Activated naive CD4-positive, alpha-beta T cell treated with anti-CD3 and anti-CD28 coated beads for 36 hours (primary cell): ENCODE measurements around the gene ALKBH3. TPM values are rescaled to one million over a fixed set of nuclear protein-coding genes. Genes with fewer than 3 reads are reported as not detected.

Source experiments
- CTCF ChIA-PET: fragments of 350-600 bp; sonication (Branson Sonifier 250); formaldehyde crosslinking; loops from one replicate; lab custom pipeline; 2021; ENCODE audit warnings: antibody characterized with exemption; lab: Charles Lee
- DNase-seq: peaks from one replicate; pipeline ENCODE4 v3.0.0-alpha.2; 2020
- H3K27ac Mint-ChIP-seq: one replicate; pipeline ENCODE4 v1.8.0; 2021; ENCODE audit warnings: mild to moderate bottlenecking, mixed read lengths
- H3K27me3 Mint-ChIP-seq: one replicate; pipeline ENCODE4 v1.8.0; 2021; ENCODE audit warnings: low read depth, mixed read lengths
- H3K36me3 Mint-ChIP-seq: one replicate; pipeline ENCODE4 v1.8.0; 2021; ENCODE audit warnings: low read depth, mixed read lengths
- H3K4me1 Mint-ChIP-seq: one replicate; pipeline ENCODE4 v1.8.0; 2021; ENCODE audit warnings: low read depth, mixed read lengths
- H3K4me3 Mint-ChIP-seq: one replicate; pipeline ENCODE4 v1.8.0; 2021; ENCODE audit warnings: mild to moderate bottlenecking, moderate library complexity, mixed read lengths
- H3K9me3 Mint-ChIP-seq: one replicate; pipeline ENCODE4 v1.8.0; 2021; ENCODE audit warnings: mixed read lengths
- intact Hi-C: fragments of 100-400 bp; cut with micrococcal nuclease; formaldehyde crosslinking; loops from one replicate; pipeline ENCODE4 v1.15.1; 2023
- total RNA-seq, 2 experiments: library from RNA; stranded (reverse); gene quantifications; one replicate each; pipeline ENCODE4 v1.2.3, GENCODE V29; 2021

ALKBH3 gene
- total RNA-seq, 2 experiments from 2014 or later: 33.5 to 36.6 TPM

DNA sequence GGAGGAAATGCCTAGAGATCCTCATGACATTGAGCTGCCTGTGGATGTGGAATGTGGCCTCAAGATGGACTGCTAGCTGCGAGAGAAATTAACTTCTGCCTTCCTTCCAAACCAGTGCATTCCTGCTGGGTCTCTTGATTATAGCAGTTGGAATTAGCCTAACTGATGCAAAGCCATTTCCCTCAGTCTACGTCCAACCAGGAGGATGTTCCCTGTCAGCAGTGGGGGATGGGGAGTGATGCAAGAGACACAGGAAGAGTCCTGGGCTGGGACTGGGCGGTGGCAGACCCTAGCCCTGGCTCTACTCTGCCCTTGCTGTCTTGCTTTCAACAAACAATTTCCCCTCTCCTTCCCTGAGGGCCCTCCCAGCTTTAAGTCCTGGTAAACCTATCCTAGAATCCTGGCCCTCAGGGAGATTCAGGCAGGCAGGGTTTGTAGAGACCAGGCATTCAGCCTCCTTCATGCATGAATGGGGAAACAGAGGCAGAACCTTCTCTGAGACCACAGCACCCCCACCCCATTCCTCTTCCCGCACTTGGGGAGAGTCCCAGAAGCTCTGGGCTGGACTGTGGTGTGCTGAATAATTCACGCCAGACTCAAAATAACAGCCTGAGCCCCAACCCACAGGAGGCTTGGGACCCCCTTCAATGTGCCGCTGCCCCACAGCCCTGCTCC, 78.8 kb downstream of the ALKBH3 start:
- CTCF ChIA-PET: interaction anchor here (1.7 kb wide), 1 partner anchor 14 kb away, joined by 5 read pairs; no protein-coding TSS in a partner anchor

DNA sequence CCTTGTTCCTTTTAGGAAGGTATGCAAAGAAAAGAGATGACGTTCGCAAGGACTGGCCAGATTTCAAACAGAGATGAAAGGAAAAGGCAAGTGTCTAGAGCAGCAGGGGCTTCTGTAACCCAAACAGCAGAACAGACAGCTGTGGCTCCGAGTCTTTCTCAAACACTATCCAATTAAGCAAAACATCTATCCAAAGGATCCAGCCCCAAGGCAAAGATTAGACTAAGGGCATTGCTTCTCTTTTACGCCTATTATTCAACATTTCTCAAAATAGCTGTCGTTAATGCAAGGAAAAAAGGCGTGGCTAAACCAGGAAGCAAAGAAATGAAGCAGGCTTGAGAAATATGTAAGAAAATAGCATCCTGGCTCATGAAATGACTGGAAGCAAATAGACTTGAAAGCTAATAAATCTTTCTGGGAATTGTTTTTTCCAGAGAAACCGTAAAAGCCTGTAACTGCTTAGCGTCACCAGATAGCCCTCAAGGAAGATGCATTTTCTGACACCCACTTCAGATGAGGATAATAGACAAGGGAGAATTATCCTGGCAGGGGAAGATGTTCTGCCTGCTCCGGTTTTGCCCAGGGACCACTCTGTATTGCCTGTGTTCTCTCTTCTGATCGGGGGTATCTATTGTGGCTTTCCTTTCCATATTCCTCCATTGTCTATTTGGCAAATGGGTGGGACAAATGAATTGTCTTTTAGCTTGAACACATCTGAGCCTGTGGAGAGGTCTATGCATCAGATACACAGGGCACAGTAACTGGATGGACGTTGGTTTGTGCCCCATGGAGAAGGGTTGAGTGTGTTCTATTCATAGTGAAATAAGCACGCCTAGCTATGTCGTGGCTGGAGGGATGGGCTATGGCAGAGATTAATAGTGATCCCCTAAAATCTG, 82.0 kb downstream of the ALKBH3 start:
- H3K36me3 Mint-ChIP-seq: no peaks in the 10 kb centered on the region
- H3K4me3 Mint-ChIP-seq: no peak overlapping the region

More for the DNA sequence above, 78.8 kb downstream of the ALKBH3 start:
- DNase-seq: no peak
- H3K4me1 Mint-ChIP-seq: no peaks in the 10 kb centered on the region
- H3K36me3 Mint-ChIP-seq: no peaks in the 10 kb centered on the region
- intact Hi-C loops: no loop called here
- H3K4me3 Mint-ChIP-seq: no peak overlapping the region
- peaks cover 17% of the 10 kb centered on the region for H3K27me3 Mint-ChIP-seq
- H3K27ac Mint-ChIP-seq: no peak overlapping the region
- H3K9me3 Mint-ChIP-seq: no peaks in the 10 kb centered on the region

GRCh38 chr11:43963279-43963620, 82.6 kb downstream of the ALKBH3 start:
- Mint-ChIP-seq H3K36me3 (no peaks in the 10 kb centered on the region), H3K4me3 (no peak overlapping the region), H3K9me3 (no peaks in the 10 kb centered on the region), H3K27ac (no peak overlapping the region), H3K27me3 (peaks cover 23% of the 10 kb centered on the region), H3K4me1 (no peaks in the 10 kb centered on the region)
- intact Hi-C loops: no loop called here
- CTCF ChIA-PET: no interaction called here
- no peak for DNase-seq

More for the DNA sequence above, 82.0 kb downstream of the ALKBH3 start:
- Mint-ChIP-seq H3K27ac (no peak overlapping the region), H3K9me3 (no peaks in the 10 kb centered on the region), H3K4me1 (no peaks in the 10 kb centered on the region), H3K27me3 (peaks cover 21% of the 10 kb centered on the region)
- intact Hi-C loops: no loop called here
- no peak for DNase-seq
- CTCF ChIA-PET: no interaction called here

GRCh38 chr11:43967661-43968060, 87.0 kb downstream of the ALKBH3 start:
- CTCF ChIA-PET: interaction anchor here (0.6 kb wide), 1 partner anchor 243 kb away, joined by 3 read pairs; no protein-coding TSS in a partner anchor
- Mint-ChIP-seq H3K4me3 (no peak overlapping the region), H3K36me3 (no peaks in the 10 kb centered on the region), H3K27ac (no peak overlapping the region), H3K27me3 (peaks cover 30% of the 10 kb centered on the region), H3K9me3 (no peaks in the 10 kb centered on the region), H3K4me1 (no peaks in the 10 kb centered on the region)
- intact Hi-C loops: no loop called here
- DNase-seq: no peak

DNA sequence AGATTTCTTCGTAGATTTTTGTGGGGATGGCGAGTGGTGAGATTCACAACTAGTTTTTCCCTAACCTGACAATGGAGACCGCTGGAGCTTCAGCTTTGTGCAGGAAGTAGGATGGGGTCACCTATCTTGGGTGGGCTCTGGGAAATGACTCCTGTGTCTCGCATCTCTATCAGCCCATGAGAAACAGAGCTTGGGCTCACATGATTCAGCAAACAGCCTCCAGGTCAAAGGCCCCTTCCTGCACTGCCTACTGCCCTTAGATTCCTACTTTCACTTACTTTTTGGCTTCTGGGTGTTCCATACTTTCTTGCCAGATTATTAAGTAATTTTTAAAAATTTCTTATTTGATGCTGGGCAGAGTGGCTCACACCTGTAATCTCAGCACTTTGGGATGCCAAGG, 88.1 kb downstream of the ALKBH3 start:
- Mint-ChIP-seq H3K27ac (no peak overlapping the region), H3K9me3 (no peaks in the 10 kb centered on the region), H3K4me1 (no peaks in the 10 kb centered on the region), H3K4me3 (no peak overlapping the region), H3K27me3 (peaks cover 24% of the 10 kb centered on the region), H3K36me3 (no peaks in the 10 kb centered on the region)
- intact Hi-C loops: no loop called here
- no peak for DNase-seq
- CTCF ChIA-PET: no interaction called here

DNA sequence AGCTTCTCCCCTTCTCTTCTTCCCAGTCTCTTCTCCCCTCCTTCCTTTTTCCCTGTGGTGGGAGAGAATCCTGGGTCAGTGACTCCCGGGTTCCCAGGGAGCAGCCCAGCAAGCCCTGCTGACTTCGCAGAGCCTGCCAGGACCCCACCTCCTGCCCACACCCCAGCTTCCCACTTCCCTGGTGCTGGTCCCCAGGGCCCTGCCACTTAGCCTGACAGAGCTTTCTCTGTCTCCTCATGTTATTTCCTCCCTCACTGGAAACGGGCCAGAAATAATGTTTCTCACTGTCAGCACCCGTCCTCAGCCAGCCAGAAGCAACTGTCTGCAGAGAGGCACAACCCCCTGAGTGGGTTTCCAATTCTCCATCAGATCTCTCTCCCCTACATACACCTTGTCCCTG, 88.9 kb downstream of the ALKBH3 start:
- Mint-ChIP-seq H3K4me3 (no peak overlapping the region), H3K27me3 (peaks cover 24% of the 10 kb centered on the region), H3K4me1 (no peaks in the 10 kb centered on the region), H3K27ac (no peak overlapping the region), H3K36me3 (no peaks in the 10 kb centered on the region), H3K9me3 (peaks cover 3% of the 10 kb centered on the region)
- CTCF ChIA-PET: interaction anchor here (0.7 kb wide), 1 partner anchor 451 kb away, joined by 6 read pairs; no protein-coding TSS in a partner anchor
- DNase-seq: no peak
- intact Hi-C loops: no loop called here

Other genes with a start within 250 kb of the ALKBH3 start
- gene HSD17B12, start 200.1 kb upstream of the ALKBH3 start, total RNA-seq: 10 to 100 TPM; 31.7 to 33.8 TPM
- 1 to 10 TPM in 1 of 2 experiments, under 1 TPM in 1; 0.81 to 1.1 TPM for gene C11orf96, start 61.8 kb downstream of the ALKBH3 start, total RNA-seq
- not detected for gene ACCSL, start 167.2 kb downstream of the ALKBH3 start, total RNA-seq
- 10 to 100 TPM; 16.2 to 16.6 TPM for gene ACCS, start 185.4 kb downstream of the ALKBH3 start, total RNA-seq
- gene EXT2, start 214.8 kb downstream of the ALKBH3 start, total RNA-seq: 10 to 100 TPM; 23.8 to 26.2 TPM